Coronary artery (tissue), 2 donors: ENCODE measurements around the gene RAVER1.
"Not testable (repeated sequence)": the region's sequence is repeated elsewhere in the genome, so short reads cannot be mapped to it uniquely, and the experiment has no call there.

ENCODE experiments used
- DNase-seq: peaks from one replicate; pipeline ENCODE4 v3.0.0-alpha.2; 2017; ENCODE audit warnings: low spot score
- H3K27ac ChIP-seq, 2 donors: fragments of 200-600 bp; sonication (generic); one replicate each; pipeline ENCODE4 v1.5.1; 2016 to 2019
- H3K4me3 ChIP-seq: fragments of 200-600 bp; sonication (generic); 2 replicates; pipeline ENCODE4 v1.5.1; 2016; ENCODE audit warnings: mild to moderate bottlenecking, moderate library complexity
- TF ChIP-seq, protein P1 (sequence below): fragments of 200-600 bp; sonication (generic); IDR thresholded peaks from one replicate; pipeline ENCODE4 v1.5.1; 2019; ENCODE audit warnings: antibody characterized with exemption

The RAVER1 gene

DNA sequence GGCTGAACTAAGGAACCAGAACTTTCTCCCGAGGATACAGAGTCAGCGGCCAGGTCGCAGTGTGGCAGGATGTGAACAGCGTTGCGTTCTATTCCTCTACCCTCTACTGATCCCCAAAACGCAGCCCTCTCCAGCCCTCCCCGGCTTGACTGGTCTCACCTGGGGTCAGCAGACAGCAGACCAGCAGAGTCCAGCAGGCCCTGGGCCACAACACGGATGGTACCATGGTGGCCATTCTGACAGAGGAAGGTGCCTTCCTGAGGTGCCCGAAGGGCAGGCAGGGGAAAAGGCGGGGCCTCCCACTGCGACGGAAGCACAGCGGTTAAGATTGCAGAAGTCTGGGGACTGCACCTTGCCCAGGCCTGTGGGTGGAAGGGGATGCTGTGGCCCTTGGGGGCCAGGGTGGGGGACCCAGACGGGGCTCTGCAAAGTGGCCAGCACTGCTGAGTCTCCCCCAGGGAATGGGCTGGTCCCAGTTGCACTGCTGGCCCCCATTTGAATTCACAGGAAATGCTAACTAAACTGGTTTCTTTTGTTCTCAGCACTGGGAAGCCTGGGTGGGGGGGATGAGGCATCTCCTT lies 6.1 kb upstream of the RAVER1 start, which contains the start of gene ICAM3:
Gene ICAM3 (minus strand): TSS at position 245 of the 581 bp plus-strand sequence. CDS start 10 bp downstream, at position 235.
- H3K4me3 ChIP-seq, result no peak within 1 kb of the TSS
- TF ChIP-seq, protein P1, sequence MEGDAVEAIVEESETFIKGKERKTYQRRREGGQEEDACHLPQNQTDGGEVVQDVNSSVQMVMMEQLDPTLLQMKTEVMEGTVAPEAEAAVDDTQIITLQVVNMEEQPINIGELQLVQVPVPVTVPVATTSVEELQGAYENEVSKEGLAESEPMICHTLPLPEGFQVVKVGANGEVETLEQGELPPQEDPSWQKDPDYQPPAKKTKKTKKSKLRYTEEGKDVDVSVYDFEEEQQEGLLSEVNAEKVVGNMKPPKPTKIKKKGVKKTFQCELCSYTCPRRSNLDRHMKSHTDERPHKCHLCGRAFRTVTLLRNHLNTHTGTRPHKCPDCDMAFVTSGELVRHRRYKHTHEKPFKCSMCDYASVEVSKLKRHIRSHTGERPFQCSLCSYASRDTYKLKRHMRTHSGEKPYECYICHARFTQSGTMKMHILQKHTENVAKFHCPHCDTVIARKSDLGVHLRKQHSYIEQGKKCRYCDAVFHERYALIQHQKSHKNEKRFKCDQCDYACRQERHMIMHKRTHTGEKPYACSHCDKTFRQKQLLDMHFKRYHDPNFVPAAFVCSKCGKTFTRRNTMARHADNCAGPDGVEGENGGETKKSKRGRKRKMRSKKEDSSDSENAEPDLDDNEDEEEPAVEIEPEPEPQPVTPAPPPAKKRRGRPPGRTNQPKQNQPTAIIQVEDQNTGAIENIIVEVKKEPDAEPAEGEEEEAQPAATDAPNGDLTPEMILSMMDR, result no peak
- H3K27ac ChIP-seq, result no peak within 1 kb of the TSS
- no peak for DNase-seq

DNA sequence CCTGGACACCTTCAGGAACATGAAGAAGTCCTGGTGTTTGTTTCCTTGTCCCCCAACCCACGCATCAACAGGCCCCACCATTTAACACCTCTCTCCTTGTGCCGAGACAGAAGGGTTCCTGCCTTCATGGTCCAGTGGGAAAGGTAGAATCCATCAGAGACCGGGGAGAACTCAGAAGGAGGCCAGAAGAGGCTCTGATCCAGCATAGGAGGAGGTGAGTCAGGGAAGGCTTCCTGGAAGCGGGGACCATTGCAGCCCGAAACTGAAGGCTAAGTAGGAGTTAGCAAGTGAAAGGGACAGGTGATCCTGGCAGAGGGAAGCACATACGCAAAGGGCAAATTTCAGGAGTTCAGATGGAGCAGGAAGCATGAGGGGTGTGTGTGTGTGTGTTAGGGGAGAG lies 5.6 kb upstream of the RAVER1 start:
- H3K27ac ChIP-seq, result no peak overlapping the region
- DNase-seq, result no peak
- no peak overlapping the region for H3K4me3 ChIP-seq
- TF ChIP-seq, protein P1, result no peak

DNA sequence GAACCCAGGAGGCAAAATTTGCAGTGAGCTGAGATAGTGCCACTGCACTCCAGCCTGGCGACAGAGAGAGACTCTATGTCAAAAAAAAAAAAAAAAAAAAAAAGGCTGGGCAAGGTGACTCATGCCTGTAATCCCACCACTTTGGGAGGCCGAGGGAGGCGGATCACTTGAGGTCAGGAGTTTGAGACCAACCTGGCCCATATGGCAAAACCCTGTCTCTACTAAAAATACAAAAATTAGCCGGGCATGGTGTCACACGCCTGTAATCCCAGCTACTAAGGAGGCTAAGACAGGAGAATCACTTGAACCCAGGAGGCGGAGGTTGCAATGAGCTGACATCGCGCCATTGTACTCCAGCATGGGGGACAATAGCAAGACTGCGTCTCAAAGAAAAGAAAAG lies 3.4 kb upstream of the RAVER1 start:
- not testable (repeated sequence) for H3K4me3 ChIP-seq, DNase-seq, H3K27ac ChIP-seq

DNA sequence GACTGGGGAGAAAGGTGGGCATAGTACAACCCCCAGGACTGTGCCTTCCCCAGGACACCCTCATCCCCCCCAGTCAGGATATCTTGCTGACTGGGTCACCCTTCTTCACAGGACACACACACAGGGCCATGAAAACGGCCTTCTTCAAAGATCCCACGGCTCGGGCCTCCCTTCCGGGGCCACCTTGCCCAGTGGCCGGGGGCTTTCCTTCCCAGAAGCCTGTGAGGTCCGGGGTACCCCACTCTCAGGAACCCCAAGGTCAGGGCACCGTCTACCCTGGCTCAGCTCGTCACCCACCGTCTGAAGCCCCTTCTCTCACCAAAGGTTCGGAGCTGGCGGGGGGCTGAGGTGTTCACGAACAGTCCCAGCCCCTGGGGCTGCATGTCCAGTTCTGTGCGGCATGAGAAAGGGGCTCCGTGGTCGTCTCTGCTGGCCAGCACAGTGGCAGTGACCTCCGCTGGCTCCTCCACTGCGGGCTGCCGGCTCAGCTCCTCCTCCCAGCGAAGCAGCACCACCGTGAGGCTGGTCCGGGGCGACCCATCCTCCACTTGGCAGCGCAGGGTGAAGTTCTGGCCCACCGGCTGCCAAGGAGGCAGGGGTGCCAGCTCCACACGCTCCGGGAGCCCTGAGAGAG lies 2.1 kb upstream of the RAVER1 start:
- peak overlapping the region; percentile 86 for H3K4me3 ChIP-seq
- DNase-seq, result no peak
- peak overlapping the region in 1 of 2 donors; percentile 95 for H3K27ac ChIP-seq
- TF ChIP-seq, protein P1, result no peak

DNA sequence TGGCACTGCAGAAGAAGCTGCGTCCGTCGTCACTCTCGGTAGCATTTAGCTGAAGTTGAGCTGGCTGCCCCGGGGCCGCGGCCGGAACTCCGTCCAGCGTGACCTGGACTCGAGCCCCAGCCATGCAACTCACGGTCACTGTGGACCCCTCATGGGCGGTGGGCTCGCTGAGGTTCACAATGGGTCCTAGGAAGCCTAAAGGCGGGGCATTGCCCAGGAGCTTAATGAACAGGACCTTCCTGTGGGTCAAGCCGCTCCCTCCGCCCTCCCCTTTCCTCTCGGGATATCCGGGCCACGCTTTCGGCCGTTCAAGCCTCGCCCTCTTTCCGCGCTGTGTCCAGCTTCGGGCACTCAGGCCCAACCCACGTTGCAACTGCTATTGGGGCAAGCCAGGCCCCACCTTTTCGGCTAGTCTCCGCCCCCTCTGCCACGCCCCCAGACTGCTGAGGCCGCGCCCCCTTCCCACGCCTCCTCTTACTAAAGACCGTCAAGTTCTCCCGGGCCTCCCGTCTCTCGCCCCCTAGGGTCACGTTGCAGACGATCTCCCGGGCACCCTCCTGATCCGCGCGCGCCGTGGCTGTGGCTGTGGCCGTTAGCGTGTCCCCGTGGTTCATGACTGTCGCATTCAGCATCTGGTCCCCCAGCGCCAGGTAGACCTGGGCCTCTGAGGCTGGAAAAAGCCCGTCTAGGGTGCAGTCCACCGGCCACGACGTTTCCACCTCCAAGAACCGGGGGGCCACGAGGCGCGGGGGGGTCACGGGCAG lies 1.4 kb upstream of the RAVER1 start:
- Histone ChIP-seq H3K27ac (peak overlapping the region; percentile 52 to 95), H3K4me3 (peak overlapping the region; percentile 86)
- TF ChIP-seq, protein P1, result no peak
- peak; percentile 97 for DNase-seq

DNA sequence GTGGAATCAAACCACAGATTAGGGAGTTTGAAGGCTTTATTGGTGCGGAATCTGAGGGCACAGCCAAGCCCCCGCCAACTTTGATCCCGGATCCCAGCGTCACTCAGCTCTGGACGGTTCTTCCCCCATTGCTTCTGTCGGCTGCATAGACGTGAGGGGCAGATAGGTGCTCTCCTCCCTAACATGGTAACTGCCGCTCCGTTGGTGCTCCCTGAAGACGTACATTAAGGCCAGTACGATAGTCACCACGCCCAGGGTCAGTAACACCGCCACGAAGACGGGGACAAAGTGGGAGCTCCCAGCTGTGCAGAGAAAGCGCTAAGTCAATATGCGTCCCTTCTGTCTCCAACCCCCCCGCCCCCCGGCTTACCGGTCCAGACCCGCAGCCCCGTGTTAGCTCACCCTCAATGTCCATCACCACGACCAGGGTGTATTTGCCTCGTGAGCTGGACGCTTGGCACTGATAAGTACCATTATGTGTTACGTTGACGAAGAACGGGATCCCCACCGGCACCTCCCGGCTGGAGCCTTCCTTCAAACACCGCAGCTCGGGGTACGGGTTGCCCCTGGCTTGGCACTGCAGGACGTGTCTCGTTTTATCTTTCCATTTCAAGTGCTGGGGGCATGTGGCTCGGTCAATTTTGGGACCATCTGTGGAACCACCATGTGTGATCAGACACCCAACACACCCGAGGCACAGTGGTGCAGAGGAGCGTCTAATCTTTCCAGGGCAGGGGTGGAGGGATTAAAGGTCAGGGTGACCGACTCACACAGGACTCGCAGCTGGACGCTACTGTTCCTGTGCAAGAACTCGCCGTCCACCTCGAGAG lies 644 bp upstream of the RAVER1 start:
- no peak for DNase-seq
- H3K4me3 ChIP-seq, result peak overlapping the region; percentile 86
- H3K27ac ChIP-seq, result peak overlapping the region; percentile 84 to 95
- TF ChIP-seq, protein P1, result no peak
